Central memory CD8-positive, alpha-beta T cell (primary cell): Measurements from ENCODE around the gene OPN1SW.

Source experiments
- ATAC-seq: fragments of 150-1000 bp; cut with Tn5 transposase; replicated peaks from 2 replicates; pipeline ENCODE4 v1.10.0; 2022; ENCODE audit warnings: mild to moderate bottlenecking, moderate FRiP score, moderate number of reproducible peaks; ENCODE audit not compliant: poor library complexity, severe bottlenecking; ENCODE audit errors: extremely low read depth
- DNase-seq, 2 donors: peaks; one replicate each; pipeline ENCODE4 v3.0.0; 2021; ENCODE audit warnings: low spot score in 2 of 2
- H3K27ac Mint-ChIP-seq: one replicate; pipeline ENCODE4 v1.8.0; 2022; ENCODE audit warnings: low read depth, mild to moderate bottlenecking, moderate library complexity, mixed read lengths
- H3K27me3 Mint-ChIP-seq: one replicate; pipeline ENCODE4 v1.8.0; 2022; ENCODE audit warnings: mixed read lengths
- H3K36me3 Mint-ChIP-seq: one replicate; pipeline ENCODE4 v1.8.0; 2022; ENCODE audit warnings: mild to moderate bottlenecking, moderate library complexity, mixed read lengths; ENCODE audit not compliant: insufficient read depth
- H3K4me1 Mint-ChIP-seq: one replicate; pipeline ENCODE4 v1.8.0; 2022; ENCODE audit warnings: mixed read lengths
- H3K4me3 Mint-ChIP-seq: one replicate; pipeline ENCODE4 v1.8.0; 2022; ENCODE audit warnings: mild to moderate bottlenecking, moderate library complexity, mixed read lengths
- H3K9me3 Mint-ChIP-seq: one replicate; pipeline ENCODE4 v1.8.0; 2022; ENCODE audit warnings: mixed read lengths

OPN1SW gene

DNA sequence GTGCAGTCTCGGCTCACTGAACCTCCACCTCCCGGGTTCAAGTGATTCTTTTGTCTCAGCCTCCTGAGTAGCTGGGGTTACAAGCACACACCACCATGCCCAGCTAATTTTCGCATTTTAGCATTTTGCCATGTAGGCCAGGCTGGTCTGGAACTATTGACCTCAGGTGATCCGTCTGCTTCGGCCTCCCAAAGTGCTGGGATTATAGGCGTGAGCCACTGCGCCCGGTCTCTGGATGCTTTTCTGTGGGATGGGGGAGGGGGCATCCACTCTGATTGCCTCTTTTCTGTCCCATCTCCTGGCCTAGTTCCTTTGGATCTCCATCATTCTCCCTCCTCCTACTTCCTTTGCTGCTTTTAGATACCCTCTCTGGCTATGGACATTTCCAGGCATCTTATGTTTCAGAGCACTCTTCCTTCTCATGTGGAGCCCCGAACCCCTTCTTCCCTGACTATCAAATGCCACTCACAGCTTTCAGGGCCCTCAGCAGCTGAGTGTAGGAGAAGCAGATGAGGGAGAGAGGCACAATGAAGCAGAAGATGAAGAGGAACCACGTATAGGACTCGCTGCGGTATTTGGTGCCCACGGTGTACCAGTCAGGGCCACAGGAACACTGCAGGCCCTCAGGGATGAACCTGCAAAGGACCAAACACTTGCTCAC is 1.4 kb downstream of the OPN1SW start:
- Mint-ChIP-seq H3K4me1 (no peaks in the 10 kb centered on the region), H3K9me3 (peaks cover 8% of the 10 kb centered on the region), H3K27ac (no peak overlapping the region), H3K27me3 (no peaks in the 10 kb centered on the region), H3K36me3 (peaks cover 17% of the 10 kb centered on the region), H3K4me3 (no peak overlapping the region)
- ATAC-seq (no peak), DNase-seq (no peak)

DNA sequence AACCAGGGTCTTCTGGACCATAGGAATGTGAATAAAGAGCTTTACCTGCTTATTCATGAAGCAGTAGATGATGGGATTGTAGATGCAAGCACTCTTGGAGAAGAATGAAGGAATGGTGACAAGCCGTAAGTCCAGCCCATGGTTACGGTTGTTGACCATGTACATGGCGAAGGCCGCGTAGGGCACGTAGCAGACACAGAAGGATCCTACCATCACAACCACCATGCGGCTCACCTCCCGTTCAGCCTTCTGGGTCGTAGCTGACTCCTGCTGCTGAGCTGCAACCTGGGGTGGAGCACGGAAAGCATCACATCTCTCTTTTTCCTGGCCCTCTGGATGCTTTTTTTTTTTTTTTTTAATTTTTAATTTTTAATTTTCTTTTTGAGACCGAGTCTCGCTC is 2.0 kb downstream of the OPN1SW start:
- H3K4me3 Mint-ChIP-seq: no peak overlapping the region
- H3K27me3 Mint-ChIP-seq: no peaks in the 10 kb centered on the region
- peaks cover 8% of the 10 kb centered on the region for H3K9me3 Mint-ChIP-seq
- ATAC-seq (no peak), DNase-seq (no peak)
- H3K27ac Mint-ChIP-seq: no peak overlapping the region
- peaks cover 20% of the 10 kb centered on the region for H3K36me3 Mint-ChIP-seq
- no peaks in the 10 kb centered on the region for H3K4me1 Mint-ChIP-seq

DNA sequence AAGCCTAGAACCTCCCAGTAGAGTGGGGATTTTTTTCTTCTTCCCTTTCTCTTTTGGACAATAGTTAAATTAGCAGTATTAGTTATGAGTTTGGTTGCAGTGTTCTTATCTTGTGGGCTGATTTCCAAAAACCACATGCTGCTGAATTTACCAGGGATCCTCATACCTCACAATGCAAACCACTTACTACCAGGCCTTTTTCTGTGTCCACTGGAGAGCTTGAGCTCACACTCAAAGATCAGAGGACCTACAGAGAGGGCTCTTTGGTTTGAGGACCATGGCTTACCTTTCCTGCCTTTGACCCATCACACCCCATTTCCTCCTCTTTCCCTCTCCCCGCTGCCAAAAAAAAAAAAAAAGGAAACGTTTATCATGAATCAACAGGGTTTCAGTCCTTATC is 5.4 kb downstream of the OPN1SW start:
- no peaks in the 10 kb centered on the region for H3K27me3 Mint-ChIP-seq
- H3K4me3 Mint-ChIP-seq: no peak overlapping the region
- no peak overlapping the region for H3K27ac Mint-ChIP-seq
- no peaks in the 10 kb centered on the region for H3K4me1 Mint-ChIP-seq
- H3K9me3 Mint-ChIP-seq: no peaks in the 10 kb centered on the region
- ATAC-seq: no peak
- no peak for DNase-seq
- H3K36me3 Mint-ChIP-seq: peaks cover 33% of the 10 kb centered on the region

DNA sequence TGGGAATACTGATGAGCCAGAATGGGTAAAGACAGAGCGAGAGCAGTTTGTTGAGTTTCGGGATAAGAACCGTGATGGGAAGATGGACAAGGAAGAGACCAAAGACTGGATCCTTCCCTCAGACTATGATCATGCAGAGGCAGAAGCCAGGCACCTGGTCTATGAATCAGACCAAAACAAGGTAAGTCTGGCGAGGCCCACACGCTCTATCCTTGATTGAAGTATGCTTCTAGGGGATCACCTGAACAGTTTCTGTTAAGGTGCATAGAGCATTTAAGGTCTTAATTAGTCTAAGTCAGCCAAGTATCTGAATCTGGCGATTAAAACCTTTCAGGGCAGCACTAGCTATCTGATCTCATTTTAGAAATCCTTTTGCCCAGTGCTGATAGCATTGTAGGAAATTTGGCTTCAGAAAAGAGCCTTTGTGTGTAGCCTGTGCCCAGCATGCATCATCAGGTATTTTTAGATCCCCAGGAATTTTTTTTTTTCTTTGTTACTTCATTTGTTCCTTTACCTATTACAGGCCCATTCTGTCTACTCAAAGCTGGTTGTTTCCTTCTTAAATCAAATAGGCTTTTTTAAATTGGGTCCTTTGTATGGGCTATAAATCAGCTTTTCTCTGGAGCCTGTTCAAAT is 8.0 kb downstream of the OPN1SW start:
- H3K9me3 Mint-ChIP-seq: no peaks in the 10 kb centered on the region
- H3K27me3 Mint-ChIP-seq: no peaks in the 10 kb centered on the region
- no peak overlapping the region for H3K4me3 Mint-ChIP-seq
- H3K36me3 Mint-ChIP-seq: peaks cover 34% of the 10 kb centered on the region
- H3K4me1 Mint-ChIP-seq: no peaks in the 10 kb centered on the region
- ATAC-seq (no peak), DNase-seq (no peak)
- H3K27ac Mint-ChIP-seq: no peak overlapping the region

DNA sequence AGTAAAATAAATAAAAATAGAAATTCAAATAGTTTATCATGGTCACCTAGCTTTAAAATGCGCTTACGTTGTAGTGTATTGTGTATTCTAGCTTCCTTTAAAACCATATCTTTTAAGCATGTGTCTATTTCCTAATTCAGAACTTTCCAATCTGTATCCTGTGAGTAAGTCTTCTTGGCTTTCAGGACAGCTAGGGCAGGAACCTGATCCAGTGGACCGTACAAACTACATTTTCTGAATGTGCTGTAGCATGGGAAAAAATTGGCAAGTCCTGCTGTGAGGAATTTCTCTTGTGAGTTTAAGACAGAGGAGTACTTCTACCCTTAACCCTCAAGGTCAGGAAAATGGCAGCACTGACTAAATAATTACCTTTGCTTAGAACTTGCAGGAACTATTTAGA is 12.1 kb downstream of the OPN1SW start:
- H3K4me3 Mint-ChIP-seq: no peak overlapping the region
- no peak for ATAC-seq
- H3K4me1 Mint-ChIP-seq: no peaks in the 10 kb centered on the region
- no peak overlapping the region for H3K27ac Mint-ChIP-seq
- no peak for DNase-seq
- no peaks in the 10 kb centered on the region for H3K9me3 Mint-ChIP-seq
- no peaks in the 10 kb centered on the region for H3K27me3 Mint-ChIP-seq
- peaks cover 37% of the 10 kb centered on the region for H3K36me3 Mint-ChIP-seq

DNA sequence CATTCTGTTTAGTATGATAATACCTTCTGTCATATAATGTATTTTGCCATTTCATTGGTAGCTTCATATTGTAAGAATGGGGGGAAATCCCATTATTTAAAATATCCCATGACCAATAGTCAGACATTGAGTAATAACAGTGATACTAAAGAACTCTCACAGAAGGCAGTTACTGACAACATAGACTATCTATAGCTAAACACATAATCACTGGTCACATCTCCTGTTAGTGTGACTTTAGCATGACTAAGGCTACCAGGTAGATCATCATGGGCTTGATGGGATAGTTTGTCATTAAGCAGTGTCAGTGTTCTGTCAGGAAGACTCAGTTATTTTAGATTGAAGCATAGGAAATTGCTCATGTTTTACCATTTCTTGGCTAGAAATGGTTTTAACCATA is 16.4 kb downstream of the OPN1SW start:
- Mint-ChIP-seq H3K4me3 (no peak overlapping the region), H3K9me3 (no peaks in the 10 kb centered on the region), H3K4me1 (no peaks in the 10 kb centered on the region), H3K27me3 (no peaks in the 10 kb centered on the region), H3K36me3 (peaks cover 44% of the 10 kb centered on the region), H3K27ac (no peak overlapping the region)
- DNase-seq: no peak
- ATAC-seq: no peak

DNA sequence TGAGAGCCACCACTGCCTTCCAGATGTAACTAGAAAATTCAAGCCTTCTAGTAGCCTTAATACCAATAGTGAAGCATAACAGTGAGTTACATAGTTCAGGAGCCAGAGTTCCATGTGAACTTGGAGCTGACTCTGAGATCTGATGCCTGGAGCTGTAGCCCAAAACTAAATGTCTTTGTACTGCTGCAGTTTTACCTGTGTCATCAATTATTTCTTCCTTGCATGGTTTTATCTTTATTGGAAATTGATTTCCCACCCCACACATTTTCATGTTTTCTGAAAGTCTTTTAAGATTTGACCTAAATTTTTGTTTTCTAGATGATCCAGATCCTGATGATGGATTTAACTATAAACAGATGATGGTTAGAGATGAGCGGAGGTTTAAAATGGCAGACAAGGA is 17.0 kb downstream of the OPN1SW start:
- DNase-seq: no peak
- Mint-ChIP-seq H3K9me3 (no peaks in the 10 kb centered on the region), H3K27me3 (no peaks in the 10 kb centered on the region), H3K27ac (no peak overlapping the region), H3K4me3 (no peak overlapping the region), H3K4me1 (no peaks in the 10 kb centered on the region), H3K36me3 (peaks cover 49% of the 10 kb centered on the region)
- no peak for ATAC-seq

DNA sequence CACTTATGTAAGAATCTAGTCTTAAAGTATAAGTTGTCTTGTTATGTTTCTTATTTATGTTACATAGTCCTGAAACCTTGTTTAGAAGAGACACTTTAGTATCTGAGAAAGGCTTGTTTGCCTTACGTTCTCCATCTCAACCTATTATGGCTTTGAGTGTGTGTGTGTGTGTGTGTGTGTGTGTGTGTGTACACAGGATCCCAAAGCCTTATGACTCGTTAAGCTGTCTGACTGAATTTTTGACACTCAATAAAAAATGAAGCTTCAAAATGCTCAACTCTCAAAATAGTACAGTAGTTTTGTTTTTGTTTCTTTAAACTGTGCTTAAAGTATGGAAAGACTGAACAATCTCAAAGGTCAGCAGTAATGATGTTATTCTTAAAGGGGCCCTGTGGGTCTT is 18.4 kb downstream of the OPN1SW start:
- Mint-ChIP-seq H3K27ac (no peak overlapping the region), H3K36me3 (peaks cover 52% of the 10 kb centered on the region)
- no peak for DNase-seq

DNA sequence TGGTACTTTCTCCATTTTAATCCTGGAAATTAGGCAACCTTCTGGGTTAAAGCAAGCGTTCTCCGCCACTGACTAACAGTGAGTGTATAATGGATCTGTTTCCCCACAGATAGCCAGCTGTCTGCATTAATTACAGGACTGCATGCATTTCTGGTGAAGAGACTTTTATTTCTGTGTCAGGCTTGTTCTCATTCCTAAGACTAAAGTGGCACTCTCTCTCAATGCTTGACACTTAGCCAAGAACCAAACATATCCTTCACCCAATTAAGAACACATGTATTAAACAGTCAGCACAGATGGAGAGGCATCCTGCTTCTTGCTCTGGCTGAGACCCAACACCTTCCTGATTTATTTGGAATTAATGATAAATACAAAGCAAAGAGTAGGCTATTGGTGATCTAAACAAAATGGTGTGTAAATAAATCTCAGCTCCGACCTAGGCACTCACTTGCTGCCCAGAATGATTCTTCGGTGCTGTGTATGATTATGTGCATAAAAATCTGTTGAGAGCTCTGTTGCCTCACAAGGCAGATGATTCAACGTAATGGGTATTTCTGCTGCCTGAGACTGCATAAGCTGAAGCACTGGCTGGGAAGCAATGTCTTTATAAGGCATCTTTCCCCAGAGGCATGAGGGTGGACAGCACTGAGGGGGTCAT is 19.6 kb downstream of the OPN1SW start:
- ATAC-seq (no peak), DNase-seq (no peak)
- Mint-ChIP-seq H3K9me3 (no peaks in the 10 kb centered on the region), H3K27me3 (no peaks in the 10 kb centered on the region), H3K4me3 (no peak overlapping the region), H3K27ac (no peak overlapping the region), H3K4me1 (no peaks in the 10 kb centered on the region), H3K36me3 (peaks cover 49% of the 10 kb centered on the region)

More for the DNA sequence above, 18.4 kb downstream of the OPN1SW start:
- no peak for ATAC-seq
- Mint-ChIP-seq H3K27me3 (no peaks in the 10 kb centered on the region), H3K4me1 (no peaks in the 10 kb centered on the region), H3K4me3 (no peak overlapping the region), H3K9me3 (no peaks in the 10 kb centered on the region)

DNA sequence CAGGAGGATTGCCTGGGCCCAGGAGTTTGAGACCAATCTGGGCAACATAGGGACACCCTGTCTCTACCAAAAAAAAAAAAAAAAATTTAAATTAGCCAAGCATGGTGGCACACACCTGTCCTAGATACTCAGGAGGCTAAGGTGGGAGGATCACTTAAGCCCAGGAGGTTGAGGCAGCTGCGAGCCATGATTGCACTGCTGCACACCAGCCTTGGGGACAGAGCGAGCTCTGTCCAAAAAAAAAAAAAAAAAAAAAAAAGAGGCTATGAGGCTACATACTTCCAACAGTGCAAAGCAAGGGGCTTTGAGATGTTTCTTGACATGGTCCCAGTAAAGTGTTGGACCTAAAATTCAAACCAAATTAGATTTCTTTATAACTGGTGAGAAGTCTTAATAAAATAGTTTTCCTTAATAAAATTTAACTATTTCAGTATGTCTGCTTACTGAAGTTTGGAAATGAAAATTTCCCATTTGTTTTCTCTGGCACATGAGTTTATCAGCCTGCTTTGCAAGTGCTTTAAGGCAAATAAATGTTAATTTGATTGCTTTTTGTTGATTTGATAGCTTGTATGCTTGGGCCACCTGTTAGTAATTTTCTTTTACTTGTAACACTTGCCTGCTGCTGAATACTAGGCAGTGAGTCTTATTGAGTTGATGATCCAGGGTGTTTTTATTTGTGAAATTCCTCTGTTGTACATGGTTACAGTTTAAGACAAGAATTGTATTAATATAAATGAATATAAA is 20.3 kb downstream of the OPN1SW start:
- DNase-seq (no peak), ATAC-seq (no peak)
- H3K4me3 Mint-ChIP-seq: no peak overlapping the region
- no peaks in the 10 kb centered on the region for H3K9me3 Mint-ChIP-seq
- no peak overlapping the region for H3K27ac Mint-ChIP-seq
- peaks cover 46% of the 10 kb centered on the region for H3K36me3 Mint-ChIP-seq
- no peaks in the 10 kb centered on the region for H3K27me3 Mint-ChIP-seq
- H3K4me1 Mint-ChIP-seq: no peaks in the 10 kb centered on the region

DNA sequence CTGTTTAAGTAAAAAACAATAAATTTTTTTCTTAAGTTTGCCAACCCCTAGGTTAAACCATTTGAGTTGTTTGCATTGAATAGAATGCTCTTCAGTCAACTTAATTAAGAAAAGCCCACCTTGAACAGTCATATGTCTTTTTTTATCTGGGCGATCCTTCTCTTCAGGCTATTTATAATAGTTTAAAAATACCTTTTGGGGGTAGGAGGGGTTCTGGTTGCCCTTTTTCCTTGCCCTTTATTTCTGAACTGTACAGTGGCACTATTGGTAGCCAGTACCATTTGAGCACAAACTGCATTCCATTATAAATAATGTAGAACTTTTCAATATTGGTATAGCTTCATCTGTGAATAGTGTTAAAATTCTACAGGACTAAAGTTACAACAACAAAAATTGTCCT is 23.3 kb downstream of the OPN1SW start:
- ATAC-seq: no peak
- no peak for DNase-seq
- Mint-ChIP-seq H3K4me3 (no peak overlapping the region), H3K27me3 (no peaks in the 10 kb centered on the region), H3K9me3 (no peaks in the 10 kb centered on the region), H3K27ac (no peak overlapping the region), H3K36me3 (peaks cover 52% of the 10 kb centered on the region), H3K4me1 (peaks cover 5% of the 10 kb centered on the region)

DNA sequence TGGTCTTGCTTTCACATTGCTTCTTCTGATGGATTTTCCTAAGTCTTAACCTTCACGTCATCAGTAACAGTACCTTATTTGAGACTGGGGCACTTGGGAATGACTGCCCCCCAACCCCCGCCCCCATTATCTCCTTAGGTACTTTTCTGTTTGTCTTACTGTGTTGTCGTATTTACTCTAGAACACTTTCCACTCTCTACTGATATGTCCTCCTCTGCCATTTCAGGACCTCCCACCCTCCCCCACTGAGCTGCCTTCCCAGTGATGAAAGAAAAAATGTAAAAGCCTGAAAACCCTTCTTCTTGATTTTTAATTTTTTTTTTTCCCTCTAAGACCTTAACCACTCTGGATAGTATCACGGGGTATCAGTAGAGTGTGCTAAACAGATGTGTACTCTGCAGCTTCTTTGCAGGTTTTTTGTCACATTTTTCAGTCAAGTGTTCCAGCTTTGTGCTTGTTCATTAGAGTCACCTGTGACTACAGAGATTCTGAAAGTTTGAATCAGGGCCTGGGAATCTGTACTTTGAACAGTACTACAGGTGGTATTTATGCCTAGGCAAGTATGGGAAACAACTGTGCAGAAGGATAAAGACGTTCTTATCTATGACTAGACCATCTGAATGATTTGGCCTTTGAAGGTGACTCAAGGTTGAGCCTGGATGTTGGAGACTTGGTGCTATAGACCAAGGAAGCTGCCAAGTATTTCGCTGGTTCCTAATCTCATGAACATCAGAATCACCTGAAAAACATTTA is 28.1 kb downstream of the OPN1SW start:
- no peak overlapping the region for H3K27ac Mint-ChIP-seq
- no peak overlapping the region for H3K4me3 Mint-ChIP-seq
- no peaks in the 10 kb centered on the region for H3K9me3 Mint-ChIP-seq
- ATAC-seq (no peak), DNase-seq (no peak)
- H3K4me1 Mint-ChIP-seq: peaks cover 19% of the 10 kb centered on the region
- no peaks in the 10 kb centered on the region for H3K27me3 Mint-ChIP-seq
- peaks cover 25% of the 10 kb centered on the region for H3K36me3 Mint-ChIP-seq
